CD4-positive, alpha-beta memory T cell (primary cell): ENCODE results near the gene AGAP9. TPM values are rescaled to one million over a fixed set of nuclear protein-coding genes. Genes with fewer than 3 reads are reported as not detected.
"Not testable (repeated sequence)": the region's sequence is repeated elsewhere in the genome, so short reads cannot be mapped to it uniquely, and the experiment has no call there.

ENCODE experiments used
- CTCF ChIA-PET: fragments of 350-600 bp; sonication (Branson Sonifier 250); formaldehyde crosslinking; loops from one replicate; lab custom pipeline; 2021; ENCODE audit warnings: inconsistent platforms; ENCODE audit not compliant: partially characterized antibody; lab: Charles Lee
- POLR2A ChIA-PET: fragments of 350-600 bp; sonication (Branson Sonifier 250); formaldehyde crosslinking; loops from one replicate; lab custom pipeline; 2021; ENCODE audit not compliant: partially characterized antibody; lab: Charles Lee
- DNase-seq, 5 donors: peaks; one replicate each; pipeline versions ENCODE4 v3.0.0 to v3.0.0-alpha.2; 2020 to 2022; ENCODE audit warnings: mixed read lengths in 1 of 5
- H3K27ac ChIP-seq: one replicate; pipeline ENCODE4 v1.7.0; 2013; ENCODE audit warnings: low read depth, low read length
- H3K27me3 ChIP-seq: 2 replicates; pipeline ENCODE4 v1.7.0; 2013; ENCODE audit warnings: mild to moderate bottlenecking, low read length, moderate library complexity; ENCODE audit not compliant: insufficient read depth
- H3K36me3 ChIP-seq: 2 replicates; pipeline ENCODE4 v1.7.0; 2013; ENCODE audit warnings: mild to moderate bottlenecking, low read length, moderate library complexity; ENCODE audit not compliant: insufficient read depth
- H3K4me1 ChIP-seq: 2 replicates; pipeline ENCODE4 v1.7.0; 2013; ENCODE audit warnings: mild to moderate bottlenecking, low read length, moderate library complexity; ENCODE audit not compliant: insufficient read depth
- H3K4me3 ChIP-seq, 2 donors: one replicate each; pipeline ENCODE4 v1.7.0; 2013; ENCODE audit warnings: low read length in 2 of 2, mild to moderate bottlenecking in 1 of 2
- H3K9me3 ChIP-seq, 2 donors: one replicate each; pipeline ENCODE4 v1.7.0; 2013; ENCODE audit warnings: low read length in 2 of 2, control low read depth in 1 of 2; ENCODE audit not compliant: control insufficient read depth in 1 of 2
- H3K27ac Mint-ChIP-seq, 7 donors: one replicate each; pipeline ENCODE4 v1.8.0; 2020 to 2021; ENCODE audit warnings: mixed read lengths in 7 of 7, mild to moderate bottlenecking in 6 of 7, inconsistent platforms in 3 of 7, moderate library complexity in 3 of 7
- H3K27me3 Mint-ChIP-seq, 2 donors: one replicate each; pipeline ENCODE4 v1.8.0; 2020 to 2021; ENCODE audit warnings: mixed read lengths in 2 of 2
- H3K36me3 Mint-ChIP-seq, 2 donors: one replicate each; pipeline ENCODE4 v1.8.0; 2020 to 2021; ENCODE audit warnings: mixed read lengths in 2 of 2, inconsistent platforms in 1 of 2, mild to moderate bottlenecking in 1 of 2
- H3K4me1 Mint-ChIP-seq, 4 donors: one replicate each; pipeline ENCODE4 v1.8.0; 2020 to 2021; ENCODE audit warnings: mixed read lengths in 4 of 4, mild to moderate bottlenecking in 1 of 4
- H3K4me3 Mint-ChIP-seq, 8 donors: one replicate each; pipeline ENCODE4 v1.8.0; 2020 to 2021; ENCODE audit warnings: mixed read lengths in 8 of 8, mild to moderate bottlenecking in 7 of 8, moderate library complexity in 6 of 8, inconsistent platforms in 3 of 8
- H3K9me3 Mint-ChIP-seq, 8 donors: one replicate each; pipeline ENCODE4 v1.8.0; 2020 to 2021; ENCODE audit warnings: mixed read lengths in 8 of 8, mild to moderate bottlenecking in 5 of 8, inconsistent platforms in 3 of 8, moderate library complexity in 1 of 8
- intact Hi-C: fragments of 100-400 bp; cut with micrococcal nuclease; formaldehyde crosslinking; loops from one replicate; pipeline ENCODE4 v1.15.1; 2023
- polyA plus RNA-seq, 2 donors: library from polyadenylated mRNA; unstranded; fragments of 300-500 nt; fragmentation: Illumina TruSeq; gene quantifications; one replicate each; pipeline ENCODE4 v1.2.3, GENCODE V29; 2021
- total RNA-seq, 2 experiments: library from RNA; stranded (reverse); gene quantifications; one replicate each; pipeline ENCODE4 v1.2.3, GENCODE V29; 2021

Gene AGAP9
- total and polyA plus RNA-seq, 4 experiments from 2014 or later, result 1.0 to 12.3 (median 11.3) TPM; not detected in 1

DNA sequence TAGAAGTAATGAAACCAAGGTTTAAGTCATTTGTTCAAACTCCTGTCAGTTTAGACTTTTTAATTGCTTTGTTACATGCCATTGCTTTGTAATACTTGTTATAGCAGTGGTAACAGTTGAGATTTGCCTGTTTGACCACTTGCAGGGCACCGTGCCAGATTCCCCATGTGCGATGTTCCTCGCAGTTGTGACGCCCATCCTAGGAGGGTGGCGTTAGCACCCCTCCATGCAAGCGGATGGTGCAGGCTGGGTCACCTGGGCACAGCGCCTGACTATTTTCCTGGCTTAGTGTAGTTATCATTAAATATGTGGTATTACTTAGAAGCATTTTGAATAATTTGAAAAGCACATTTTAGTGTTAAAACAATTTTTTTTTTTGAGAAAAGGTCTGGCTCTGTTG lies 37.0 kb upstream of the AGAP9 start:
- H3K27me3 Mint-ChIP-seq, H3K27ac ChIP-seq, H3K36me3 ChIP-seq, intact Hi-C loops, H3K4me1 ChIP-seq, H3K4me3 Mint-ChIP-seq, H3K4me1 Mint-ChIP-seq, H3K27ac Mint-ChIP-seq, H3K36me3 Mint-ChIP-seq, H3K9me3 Mint-ChIP-seq, DNase-seq, H3K27me3 ChIP-seq, POLR2A ChIA-PET, H3K9me3 ChIP-seq, CTCF ChIA-PET, H3K4me3 ChIP-seq: not testable (repeated sequence)

DNA sequence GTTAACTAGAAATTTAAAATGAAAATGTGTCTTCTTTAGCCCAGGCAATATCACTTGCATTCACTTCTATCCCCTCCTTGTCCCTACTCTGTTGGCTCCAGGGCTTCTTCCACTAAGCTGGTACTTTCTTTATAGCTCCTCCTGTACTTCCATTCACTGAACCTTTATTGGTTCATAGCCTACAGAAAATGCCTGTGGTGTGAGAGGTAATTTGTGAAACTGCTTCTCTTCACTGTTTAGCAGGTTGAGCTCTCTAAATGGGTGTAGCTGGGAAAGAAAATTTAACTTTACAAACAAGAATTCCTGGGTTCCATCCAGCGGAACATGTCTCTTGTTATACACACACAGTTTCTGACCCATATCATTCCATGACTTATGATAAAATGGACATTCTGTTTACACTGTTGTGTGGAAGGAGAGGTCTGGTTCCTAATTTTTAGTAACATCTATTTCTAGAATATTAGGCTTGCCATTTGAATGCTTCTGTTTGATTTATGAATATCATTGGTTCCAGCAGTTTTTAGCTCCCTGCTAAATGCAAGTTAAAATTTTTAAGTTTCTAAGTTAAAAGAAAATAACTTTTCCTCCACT lies 36.4 kb upstream of the AGAP9 start:
- H3K36me3 Mint-ChIP-seq, H3K27ac Mint-ChIP-seq, H3K9me3 ChIP-seq, H3K4me1 Mint-ChIP-seq, H3K27me3 ChIP-seq, H3K27ac ChIP-seq, H3K36me3 ChIP-seq, POLR2A ChIA-PET, H3K27me3 Mint-ChIP-seq, H3K4me3 Mint-ChIP-seq, intact Hi-C loops, H3K4me1 ChIP-seq, CTCF ChIA-PET, DNase-seq, H3K4me3 ChIP-seq, H3K9me3 Mint-ChIP-seq: not testable (repeated sequence)

DNA sequence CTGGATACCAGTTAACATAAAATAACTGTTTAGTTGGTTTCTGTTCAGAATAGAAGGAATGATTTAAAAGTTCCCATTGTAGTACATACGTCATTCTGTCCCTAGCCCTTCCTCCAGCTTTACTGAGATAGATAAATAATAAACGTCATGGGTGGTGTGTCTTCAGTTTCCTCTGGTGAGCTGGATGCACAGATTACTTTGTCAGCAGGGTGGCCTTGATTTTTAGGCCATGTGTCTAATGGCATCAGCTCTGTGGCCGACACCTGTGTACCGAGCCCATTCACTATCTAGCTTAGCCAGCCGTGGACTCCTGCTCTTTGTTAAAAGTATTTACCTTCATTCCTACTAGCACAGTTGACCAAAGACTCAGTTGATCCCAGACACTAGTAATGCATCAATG lies 34.7 kb upstream of the AGAP9 start:
- intact Hi-C loops, H3K27ac ChIP-seq, H3K36me3 Mint-ChIP-seq, H3K27me3 Mint-ChIP-seq, H3K36me3 ChIP-seq, H3K4me3 Mint-ChIP-seq, H3K4me3 ChIP-seq, POLR2A ChIA-PET, H3K9me3 Mint-ChIP-seq, H3K9me3 ChIP-seq, H3K27me3 ChIP-seq, CTCF ChIA-PET, H3K27ac Mint-ChIP-seq, DNase-seq, H3K4me1 ChIP-seq: not testable (repeated sequence)
- H3K4me1 Mint-ChIP-seq, result peaks cover 1 to 14% (median 3%) of the 10 kb centered on the region in 4 donors

DNA sequence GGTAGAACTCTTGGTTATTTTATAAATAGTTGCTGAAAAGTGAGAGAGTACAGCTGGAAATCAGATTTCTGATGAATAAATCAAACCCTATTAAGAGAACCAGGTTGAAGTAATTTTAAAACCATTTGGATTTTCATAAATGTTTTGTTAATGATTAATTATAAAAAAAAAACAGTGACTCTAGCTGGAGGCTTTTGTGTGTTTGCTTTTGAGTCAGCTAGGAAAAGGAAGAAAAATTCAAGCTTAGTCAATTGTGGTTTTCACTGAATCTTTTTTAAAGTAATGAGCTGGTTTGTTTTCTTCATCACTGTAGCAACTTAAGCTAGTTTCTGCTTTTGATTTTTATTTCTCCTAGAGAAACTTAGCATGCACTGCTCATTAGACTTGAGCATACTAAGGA lies 34.2 kb upstream of the AGAP9 start:
- H3K9me3 ChIP-seq, H3K27ac Mint-ChIP-seq, H3K4me1 ChIP-seq, H3K36me3 Mint-ChIP-seq, DNase-seq, H3K27me3 Mint-ChIP-seq, H3K4me3 Mint-ChIP-seq, H3K4me3 ChIP-seq, H3K9me3 Mint-ChIP-seq, H3K27ac ChIP-seq, H3K27me3 ChIP-seq, H3K36me3 ChIP-seq, CTCF ChIA-PET, intact Hi-C loops, POLR2A ChIA-PET: not testable (repeated sequence)
- H3K4me1 Mint-ChIP-seq, result peaks cover 4 to 18% (median 7%) of the 10 kb centered on the region in 4 donors

DNA sequence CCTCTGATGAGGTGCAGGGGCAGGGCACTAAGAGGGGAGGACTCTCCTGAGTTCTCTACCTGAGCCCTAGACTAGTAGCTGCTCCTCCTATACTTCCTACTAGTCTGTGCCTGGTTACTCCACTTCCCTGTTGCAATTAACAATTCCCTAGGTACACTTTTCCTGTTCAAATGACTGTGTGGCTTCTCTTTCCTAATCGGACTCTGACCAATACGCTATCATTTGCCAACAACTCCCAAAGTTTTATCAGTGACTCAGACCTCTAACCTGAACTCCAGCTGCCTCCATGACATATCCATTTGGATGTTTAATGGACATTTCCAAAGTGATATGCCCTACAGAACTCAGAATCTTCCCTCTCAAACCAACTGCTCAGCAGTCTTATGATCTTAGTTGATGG lies 31.9 kb upstream of the AGAP9 start:
- H3K9me3 Mint-ChIP-seq, H3K36me3 Mint-ChIP-seq, H3K4me3 ChIP-seq, H3K27me3 ChIP-seq, DNase-seq, H3K27ac ChIP-seq, intact Hi-C loops, H3K4me1 ChIP-seq, H3K27me3 Mint-ChIP-seq, CTCF ChIA-PET, H3K36me3 ChIP-seq, POLR2A ChIA-PET, H3K9me3 ChIP-seq: not testable (repeated sequence)
- Mint-ChIP-seq H3K4me1 (peaks cover 4 to 19% (median 9%) of the 10 kb centered on the region in 4 donors), H3K27ac (peak overlapping the region in 1 of 7 donors; percentile 75), H3K4me3 (peak overlapping the region in 2 of 8 donors; percentile 45 to 66)

DNA sequence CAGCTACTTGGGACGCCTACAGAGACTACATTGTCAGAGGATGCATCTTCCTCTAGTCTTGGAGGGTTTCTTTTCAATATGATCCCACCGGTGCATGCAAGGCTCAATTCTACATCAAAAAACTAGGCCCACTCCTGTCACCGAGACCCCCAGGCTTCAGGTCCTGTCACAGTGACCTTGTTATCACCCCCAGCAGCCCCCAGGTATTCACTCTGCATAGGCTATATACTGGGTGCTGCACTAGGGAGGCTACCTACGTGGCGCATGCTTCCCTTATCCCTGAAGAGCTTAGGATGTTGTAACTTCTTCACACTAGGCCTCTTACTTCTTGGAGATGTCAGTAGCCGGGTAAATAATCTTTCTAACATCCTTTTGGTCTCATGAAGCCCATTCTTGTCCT lies 31.1 kb upstream of the AGAP9 start:
- Mint-ChIP-seq H3K4me1 (peaks cover 4 to 19% (median 9%) of the 10 kb centered on the region in 4 donors), H3K4me3 (peak overlapping the region in 6 of 8 donors; percentile 15 to 64 (median 32)), H3K27ac (peak overlapping the region in 1 of 7 donors; percentile 68)
- intact Hi-C loops, H3K9me3 ChIP-seq, H3K4me1 ChIP-seq, H3K27me3 ChIP-seq, H3K27ac ChIP-seq, H3K27me3 Mint-ChIP-seq, H3K36me3 Mint-ChIP-seq, CTCF ChIA-PET, H3K9me3 Mint-ChIP-seq, H3K4me3 ChIP-seq, H3K36me3 ChIP-seq, DNase-seq, POLR2A ChIA-PET: not testable (repeated sequence)

DNA sequence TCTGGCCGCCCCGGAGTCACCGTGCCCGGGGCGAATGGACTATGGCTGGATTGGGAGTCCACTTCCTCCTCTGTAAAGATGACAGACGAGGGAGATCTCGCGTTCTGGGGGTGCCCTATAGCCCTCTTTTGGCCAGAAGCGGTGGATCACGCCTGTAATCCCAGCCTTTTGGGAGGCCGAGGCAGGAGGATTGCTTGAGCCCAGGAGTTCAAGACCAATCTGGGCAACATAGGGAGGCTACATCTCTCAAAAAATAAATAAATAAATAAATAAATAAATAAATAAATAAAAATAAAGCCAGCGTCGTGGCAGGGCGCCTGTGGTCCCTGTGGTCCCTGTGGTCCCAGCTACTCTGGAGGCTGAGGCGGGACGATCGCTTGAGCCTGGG lies 30.4 kb upstream of the AGAP9 start:
- H3K27me3 Mint-ChIP-seq, H3K9me3 Mint-ChIP-seq, H3K9me3 ChIP-seq, intact Hi-C loops, H3K4me1 ChIP-seq, CTCF ChIA-PET, H3K27me3 ChIP-seq, H3K36me3 Mint-ChIP-seq, POLR2A ChIA-PET, H3K36me3 ChIP-seq: not testable (repeated sequence)
- H3K27ac Mint-ChIP-seq, result peak overlapping the region in 2 of 7 donors; percentile 74 to 80
- H3K4me3 Mint-ChIP-seq, result peak overlapping the region; percentile 45 to 99 (median 85)
- peak overlapping the region in 1 of 2 donors; percentile 55 for H3K4me3 ChIP-seq
- peak overlapping the region; percentile 55 for H3K27ac ChIP-seq
- DNase-seq, result peak in 3 of 5 donors; percentile 2 to 28 (median 11)
- H3K4me1 Mint-ChIP-seq, result peaks cover 4 to 19% (median 9%) of the 10 kb centered on the region in 4 donors
